OCI-LY7 (cell line): ENCODE measurements around the gene IGSF3.
"Not testable (repeated sequence)": the region's sequence is repeated elsewhere in the genome, so short reads cannot be mapped to it uniquely, and the experiment has no call there.

Experiments
- CTCF ChIP-seq: fragments of 200-600 bp; sonication (generic); conservative IDR thresholded peaks from 2 replicates; pipeline ENCODE4 v1.5.1; 2014; ENCODE audit warnings: mild to moderate bottlenecking, antibody characterized with exemption, low read length, moderate library complexity, mixed read lengths
- EZH2phosphoT487 ChIP-seq: fragments of 200-600 bp; sonication (generic); IDR thresholded peaks from 2 replicates; pipeline ENCODE4 v1.6.1; 2018; ENCODE audit warnings: low read depth, borderline replicate concordance, mild to moderate bottlenecking, mixed run types, antibody characterized with exemption, low read length, moderate library complexity, mixed read lengths

DNA sequence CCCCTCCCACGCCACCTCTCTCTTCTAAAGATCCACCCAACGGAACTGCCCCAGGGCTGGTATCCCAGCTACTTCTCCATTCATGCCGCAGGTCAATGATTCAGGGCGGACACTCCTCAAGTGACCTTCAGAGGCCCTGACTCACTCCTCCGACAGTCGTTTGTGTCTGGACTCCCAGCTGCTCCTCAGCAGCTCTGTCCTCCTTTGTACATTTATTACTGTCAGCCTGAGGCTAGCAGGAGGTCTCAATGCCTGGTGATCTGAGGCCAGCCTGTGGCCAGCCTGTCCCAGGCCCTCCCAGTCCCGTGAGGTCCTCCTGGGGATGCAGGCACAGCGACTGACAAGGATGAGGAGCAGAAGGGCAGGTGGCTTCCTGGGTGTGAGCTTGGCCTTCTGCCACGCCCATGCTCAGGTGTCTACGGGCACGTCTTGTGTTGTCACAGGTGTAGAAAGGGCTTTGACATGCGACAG lies 24.2 kb downstream of the IGSF3 start:
- not testable (repeated sequence) for TF ChIP-seq CTCF, EZH2phosphoT487
